ENCODE results near the gene TRIM32. TPM values are rescaled to one million over a fixed set of nuclear protein-coding genes. Genes with fewer than 3 reads are reported as not detected.

Gene TRIM32
- total and polyA plus RNA-seq, 2 of the 13 experiments (the other 11 are each of a cell fraction or from before 2014, with no cell fraction given): 6.5 to 7.7 TPM

DNA sequence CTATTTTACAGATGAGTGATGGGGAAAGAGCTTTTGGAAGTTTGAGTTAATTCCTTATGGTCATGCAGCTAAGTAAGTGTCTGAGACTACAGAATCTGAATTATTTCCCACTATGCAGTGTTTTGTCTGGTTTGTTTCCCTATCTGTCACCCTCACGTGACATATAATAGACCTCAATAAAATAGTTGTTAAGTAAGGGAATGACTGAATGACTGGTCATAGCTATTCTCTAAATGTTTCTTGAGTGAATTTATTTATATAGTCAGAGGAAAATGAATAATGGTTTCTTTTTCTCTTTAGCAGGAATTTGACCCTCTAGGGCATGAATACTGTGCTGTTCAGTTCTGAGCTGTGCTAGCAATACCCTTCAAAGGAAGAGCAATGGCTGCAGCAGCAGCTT is 10.3 kb downstream of the TRIM32 start:
- no peak overlapping the region for H3K27ac ChIP-seq (ENCODE audit: extremely low read length, insufficient read depth, low read length)
- no peaks in the 10 kb centered on the region for H3K9me3 ChIP-seq (ENCODE audit: low read length)
- TF ChIP-seq ZNF510 (CRISPR knock-in tag; IDR thresholded peaks at IDR 0.05; ENCODE audit: low read depth): no peak
- TF ChIP-seq BCL6 (CRISPR knock-in tag; IDR thresholded peaks at IDR 0.05): no peak
- no peak for TF ChIP-seq ZBTB7A (CRISPR knock-in tag; IDR thresholded peaks at IDR 0.05)
- no peak for TF ChIP-seq ZNF713 (CRISPR knock-in tag; IDR thresholded peaks at IDR 0.05)
- TF ChIP-seq, protein P1, sequence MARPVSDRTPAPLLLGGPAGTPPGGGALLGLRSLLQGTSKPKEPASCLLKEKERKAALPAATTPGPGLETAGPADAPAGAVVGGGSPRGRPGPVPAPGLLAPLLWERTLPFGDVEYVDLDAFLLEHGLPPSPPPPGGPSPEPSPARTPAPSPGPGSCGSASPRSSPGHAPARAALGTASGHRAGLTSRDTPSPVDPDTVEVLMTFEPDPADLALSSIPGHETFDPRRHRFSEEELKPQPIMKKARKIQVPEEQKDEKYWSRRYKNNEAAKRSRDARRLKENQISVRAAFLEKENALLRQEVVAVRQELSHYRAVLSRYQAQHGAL (CRISPR knock-in tag; IDR thresholded peaks at IDR 0.05; ENCODE audit: not compliant biosample characterization): no peak
- no peak for TF ChIP-seq KAT7 (CRISPR knock-in tag; IDR thresholded peaks at IDR 0.05; ENCODE audit: borderline replicate concordance)
- no peak for TF ChIP-seq ELF3 (CRISPR knock-in tag; IDR thresholded peaks at IDR 0.05)
- no peak for TF ChIP-seq SMAD3 (CRISPR knock-in tag; IDR thresholded peaks at IDR 0.05)
- TF ChIP-seq MTF1 (CRISPR knock-in tag; IDR thresholded peaks at IDR 0.05): no peak
- no peak overlapping the region for H3K4me2 ChIP-seq (ENCODE audit: low read depth, low read length)
- H2AFZ ChIP-seq (ENCODE audit: low read length): no peak overlapping the region
- H4K20me1 ChIP-seq (ENCODE audit: insufficient read depth, low read length): no peaks in the 10 kb centered on the region
- no peak for ATAC-seq
- CTCF ChIA-PET (ENCODE audit: low intra/inter-chr PET ratio, low total read pairs): no interaction called here
- intact Hi-C loops (cut with micrococcal nuclease; ENCODE audit: unreplicated experiment): no loop called here
- no peak for FAIRE-seq
- peaks cover under 1% of the 10 kb centered on the region for H3K79me2 ChIP-seq (ENCODE audit: insufficient read depth, low read length)
- in situ Hi-C loops (cut with HindIII; ENCODE audit: extremely low pct_ligation_motif_present, low pct_unique_long_range_greater_than_20kb): no loop called here
- 100% methylated on average over 1 of the region's 1 CpG for WGBS (ENCODE audit: low lambda C conversion rate)
- no TSS peak for BruUV-seq (replicated peaks)
- POLR2A ChIA-PET: interaction anchor here (1.1 kb wide), 1 partner anchor 10 kb away, joined by 7 read pairs; the partner anchor contains the start of gene TRIM32
- DNase-seq (ENCODE audit: low spot score): no peak
- H3K27me3 ChIP-seq (ENCODE audit: control insufficient read depth in 1 of 2, insufficient read depth in 2 of 2, low read length in 2 of 2): no peaks in the 10 kb centered on the region
- H3K36me3 ChIP-seq (replicated peaks in 1 of 2; ENCODE audit: control insufficient read depth in 1 of 2, insufficient read depth in 2 of 2, low read length in 2 of 2): peaks cover 8 to 19% of the 10 kb centered on the region in 2 experiments; a peak in 4 of 5 replicates
- peaks cover 10% of the 10 kb centered on the region; the same call in 1 of the 2 replicates for H3K4me1 ChIP-seq (ENCODE audit: insufficient read depth, low read length)
- no peak overlapping the region for H3K4me3 ChIP-seq (replicated peaks in 1 of 3; ENCODE audit: insufficient read depth in 1 of 3, low read depth in 2 of 3, low read length in 3 of 3)
- no peak overlapping the region for H3K9ac ChIP-seq (ENCODE audit: insufficient read depth, low read depth, low read length)

DNA sequence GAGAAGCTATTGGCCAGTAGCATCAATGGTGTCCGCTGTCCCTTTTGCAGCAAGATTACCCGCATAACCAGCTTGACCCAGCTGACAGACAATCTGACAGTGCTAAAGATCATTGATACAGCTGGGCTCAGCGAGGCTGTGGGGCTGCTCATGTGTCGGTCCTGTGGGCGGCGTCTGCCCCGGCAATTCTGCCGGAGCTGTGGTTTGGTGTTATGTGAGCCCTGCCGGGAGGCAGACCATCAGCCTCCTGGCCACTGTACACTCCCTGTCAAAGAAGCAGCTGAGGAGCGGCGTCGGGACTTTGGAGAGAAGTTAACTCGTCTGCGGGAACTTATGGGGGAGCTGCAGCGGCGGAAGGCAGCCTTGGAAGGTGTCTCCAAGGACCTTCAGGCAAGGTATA is 10.8 kb downstream of the TRIM32 start:
- Histone ChIP-seq H3K4me2 (ENCODE audit: low read depth, low read length) (no peak overlapping the region), H3K27me3 (ENCODE audit: control insufficient read depth in 1 of 2, insufficient read depth in 2 of 2, low read length in 2 of 2) (no peaks in the 10 kb centered on the region), H3K4me1 (ENCODE audit: insufficient read depth, low read length) (peaks cover 6% of the 10 kb centered on the region; the same call in 1 of the 2 replicates), H3K9me3 (ENCODE audit: low read length) (no peaks in the 10 kb centered on the region), H3K4me3 (replicated peaks in 1 of 3; ENCODE audit: insufficient read depth in 1 of 3, low read depth in 2 of 3, low read length in 3 of 3) (no peak overlapping the region), H2AFZ (ENCODE audit: low read length) (no peak overlapping the region), H3K9ac (ENCODE audit: insufficient read depth, low read depth, low read length) (no peak overlapping the region), H3K36me3 (replicated peaks in 1 of 2; ENCODE audit: control insufficient read depth in 1 of 2, insufficient read depth in 2 of 2, low read length in 2 of 2) (peaks cover 8 to 19% of the 10 kb centered on the region in 2 experiments; a peak in 4 of 5 replicates), H3K27ac (ENCODE audit: extremely low read length, insufficient read depth, low read length) (no peak overlapping the region), H4K20me1 (ENCODE audit: insufficient read depth, low read length) (no peaks in the 10 kb centered on the region), H3K79me2 (ENCODE audit: insufficient read depth, low read length) (no peaks in the 10 kb centered on the region)
- WGBS (ENCODE audit: low lambda C conversion rate): 98% methylated on average over 7 of the region's 16 CpGs
- POLR2A ChIA-PET: interaction anchor here (1.1 kb wide), 1 partner anchor 11 kb away, joined by 7 read pairs; the partner anchor contains the start of gene TRIM32
- no peak for DNase-seq (ENCODE audit: low spot score)
- CTCF ChIA-PET (ENCODE audit: low intra/inter-chr PET ratio, low total read pairs): no interaction called here
- in situ Hi-C loops (cut with HindIII; ENCODE audit: extremely low pct_ligation_motif_present, low pct_unique_long_range_greater_than_20kb): no loop called here
- ATAC-seq: no peak
- no TSS peak for BruUV-seq (replicated peaks)
- intact Hi-C loops (cut with micrococcal nuclease; ENCODE audit: unreplicated experiment): no loop called here
- FAIRE-seq: no peak
- TF ChIP-seq, protein P2, sequence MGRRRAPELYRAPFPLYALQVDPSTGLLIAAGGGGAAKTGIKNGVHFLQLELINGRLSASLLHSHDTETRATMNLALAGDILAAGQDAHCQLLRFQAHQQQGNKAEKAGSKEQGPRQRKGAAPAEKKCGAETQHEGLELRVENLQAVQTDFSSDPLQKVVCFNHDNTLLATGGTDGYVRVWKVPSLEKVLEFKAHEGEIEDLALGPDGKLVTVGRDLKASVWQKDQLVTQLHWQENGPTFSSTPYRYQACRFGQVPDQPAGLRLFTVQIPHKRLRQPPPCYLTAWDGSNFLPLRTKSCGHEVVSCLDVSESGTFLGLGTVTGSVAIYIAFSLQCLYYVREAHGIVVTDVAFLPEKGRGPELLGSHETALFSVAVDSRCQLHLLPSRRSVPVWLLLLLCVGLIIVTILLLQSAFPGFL (CRISPR knock-in tag; IDR thresholded peaks at IDR 0.05): no peak
- TF ChIP-seq GPN1 (CRISPR knock-in tag; IDR thresholded peaks at IDR 0.05; ENCODE audit: borderline replicate concordance): no peak
- TF ChIP-seq ZNF672 (CRISPR knock-in tag; IDR thresholded peaks at IDR 0.05): no peak
- no peak for TF ChIP-seq KLF12 (CRISPR knock-in tag; IDR thresholded peaks at IDR 0.05; ENCODE audit: borderline replicate concordance)
- no peak for TF ChIP-seq RXRB (CRISPR knock-in tag; IDR thresholded peaks at IDR 0.05; ENCODE audit: borderline replicate concordance)
- no peak for TF ChIP-seq JUNB (CRISPR knock-in tag; IDR thresholded peaks at IDR 0.05; ENCODE audit: borderline replicate concordance)
- no peak for TF ChIP-seq ZSCAN21 (CRISPR knock-in tag; IDR thresholded peaks at IDR 0.05; ENCODE audit: borderline replicate concordance)
- TF ChIP-seq, protein P3, sequence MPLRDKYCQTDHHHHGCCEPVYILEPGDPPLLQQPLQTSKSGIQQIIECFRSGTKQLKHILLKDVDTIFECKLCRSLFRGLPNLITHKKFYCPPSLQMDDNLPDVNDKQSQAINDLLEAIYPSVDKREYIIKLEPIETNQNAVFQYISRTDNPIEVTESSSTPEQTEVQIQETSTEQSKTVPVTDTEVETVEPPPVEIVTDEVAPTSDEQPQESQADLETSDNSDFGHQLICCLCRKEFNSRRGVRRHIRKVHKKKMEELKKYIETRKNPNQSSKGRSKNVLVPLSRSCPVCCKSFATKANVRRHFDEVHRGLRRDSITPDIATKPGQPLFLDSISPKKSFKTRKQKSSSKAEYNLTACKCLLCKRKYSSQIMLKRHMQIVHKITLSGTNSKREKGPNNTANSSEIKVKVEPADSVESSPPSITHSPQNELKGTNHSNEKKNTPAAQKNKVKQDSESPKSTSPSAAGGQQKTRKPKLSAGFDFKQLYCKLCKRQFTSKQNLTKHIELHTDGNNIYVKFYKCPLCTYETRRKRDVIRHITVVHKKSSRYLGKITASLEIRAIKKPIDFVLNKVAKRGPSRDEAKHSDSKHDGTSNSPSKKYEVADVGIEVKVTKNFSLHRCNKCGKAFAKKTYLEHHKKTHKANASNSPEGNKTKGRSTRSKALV (CRISPR knock-in tag; IDR thresholded peaks at IDR 0.05): no peak
